ENCODE data around the gene PRKG1.

PRKG1 gene

GRCh38 chr10:52313933-52314821, 1239.9 kb downstream of the PRKG1 start, which contains the start of gene DKK1:
DKK1 (plus strand) TSS chr10:52314281; CDS start chr10:52314435, 154 bp downstream.
- DNase-seq (no peak), ATAC-seq (ENCODE audit: insufficient read depth, low read depth) (no peak)
- TF ChIP-seq EZH2 (IDR thresholded peaks at IDR 0.05; ENCODE audit: borderline replicate concordance, low read depth, low read length, severe bottlenecking) (no peak), CTCF (IDR thresholded peaks at IDR 0.05; ENCODE audit: borderline replicate concordance, extremely low read depth, low read length, poor library complexity, severe bottlenecking) (no peak)
- H3K4me3 ChIP-seq (ENCODE audit: low read depth in 1 of 2, low read length in 2 of 2): no peak within 1 kb of the TSS
- H3K36me3 ChIP-seq (ENCODE audit: insufficient read depth, low read length): no peaks in the 10 kb centered on the region
- no peaks in the 10 kb centered on the region for H3K79me2 ChIP-seq (ENCODE audit: insufficient read depth, low read length)
- no peak within 1 kb of the TSS for H2AFZ ChIP-seq (ENCODE audit: low read depth, low read length)
- H4K20me1 ChIP-seq (ENCODE audit: insufficient read depth, low read length): no peaks in the 10 kb centered on the region
- no peak within 1 kb of the TSS for H3K4me2 ChIP-seq (ENCODE audit: insufficient read depth, low read length)
- H3K9ac ChIP-seq (ENCODE audit: low read depth, low read length): no peak within 1 kb of the TSS
- H3K27ac ChIP-seq (ENCODE audit: low read length): no peak within 1 kb of the TSS
- no peaks in the 10 kb centered on the region for H3K9me3 ChIP-seq (ENCODE audit: insufficient read depth, low read length, severe bottlenecking)
- H3K4me1 ChIP-seq (ENCODE audit: insufficient read depth, low read length): no peaks in the 10 kb centered on the region
- no peaks in the 10 kb centered on the region for H3K27me3 ChIP-seq (ENCODE audit: insufficient read depth, low read length, poor library complexity)

GRCh38 chr10:52314822-52315552, 1240.7 kb downstream of the PRKG1 start:
- no peak overlapping the region for H3K27ac ChIP-seq (ENCODE audit: low read length)
- no peak overlapping the region for H3K4me2 ChIP-seq (ENCODE audit: insufficient read depth, low read length)
- no peak for TF ChIP-seq CTCF (IDR thresholded peaks at IDR 0.05; ENCODE audit: borderline replicate concordance, extremely low read depth, low read length, poor library complexity, severe bottlenecking)
- TF ChIP-seq EZH2 (IDR thresholded peaks at IDR 0.05; ENCODE audit: borderline replicate concordance, low read depth, low read length, severe bottlenecking): no peak
- H3K9me3 ChIP-seq (ENCODE audit: insufficient read depth, low read length, severe bottlenecking): no peaks in the 10 kb centered on the region
- no peaks in the 10 kb centered on the region for H3K4me1 ChIP-seq (ENCODE audit: insufficient read depth, low read length)
- H3K4me3 ChIP-seq (ENCODE audit: low read depth in 1 of 2, low read length in 2 of 2): no peak overlapping the region
- H3K79me2 ChIP-seq (ENCODE audit: insufficient read depth, low read length): no peaks in the 10 kb centered on the region
- no peak overlapping the region for H3K9ac ChIP-seq (ENCODE audit: low read depth, low read length)
- no peaks in the 10 kb centered on the region for H3K36me3 ChIP-seq (ENCODE audit: insufficient read depth, low read length)
- no peaks in the 10 kb centered on the region for H3K27me3 ChIP-seq (ENCODE audit: insufficient read depth, low read length, poor library complexity)
- ATAC-seq (ENCODE audit: insufficient read depth, low read depth) (no peak), DNase-seq (no peak)
- H2AFZ ChIP-seq (ENCODE audit: low read depth, low read length): no peak overlapping the region
- no peaks in the 10 kb centered on the region for H4K20me1 ChIP-seq (ENCODE audit: insufficient read depth, low read length)

- ATAC-seq (ENCODE audit: insufficient read depth, low read depth): no peak
- TF ChIP-seq EZH2 (IDR thresholded peaks at IDR 0.05; ENCODE audit: borderline replicate concordance, low read depth, low read length, severe bottlenecking): no peak
- no peak for TF ChIP-seq CTCF (IDR thresholded peaks at IDR 0.05; ENCODE audit: borderline replicate concordance, extremely low read depth, low read length, poor library complexity, severe bottlenecking)
- no peak for DNase-seq
- Histone ChIP-seq H2AFZ (ENCODE audit: low read depth, low read length) (no peak overlapping the region), H3K9me3 (ENCODE audit: insufficient read depth, low read length, severe bottlenecking) (no peaks in the 10 kb centered on the region), H3K79me2 (ENCODE audit: insufficient read depth, low read length) (no peaks in the 10 kb centered on the region), H3K9ac (ENCODE audit: low read depth, low read length) (no peak overlapping the region), H3K27me3 (ENCODE audit: insufficient read depth, low read length, poor library complexity) (no peaks in the 10 kb centered on the region), H3K4me2 (ENCODE audit: insufficient read depth, low read length) (no peak overlapping the region), H3K4me1 (ENCODE audit: insufficient read depth, low read length) (no peaks in the 10 kb centered on the region), H4K20me1 (ENCODE audit: insufficient read depth, low read length) (no peaks in the 10 kb centered on the region), H3K27ac (ENCODE audit: low read length) (no peak overlapping the region), H3K4me3 (ENCODE audit: low read depth in 1 of 2, low read length in 2 of 2) (no peak overlapping the region), H3K36me3 (ENCODE audit: insufficient read depth, low read length) (no peaks in the 10 kb centered on the region)
Observed at GRCh38 chr10:52316001-52316400, 1241.7 kb downstream of the PRKG1 start.
